ENCODE measurements around the gene TLX3. TPM values are rescaled to one million over a fixed set of nuclear protein-coding genes. Genes with fewer than 3 reads are reported as not detected.
A peak's percentile ranks its signal among the peaks of the same experiment; 100 is the strongest.
"Not testable (repeated sequence)": the region's sequence is repeated elsewhere in the genome, so short reads cannot be mapped to it uniquely, and the experiment has no call there.

Gene TLX3
- total RNA-seq, 2 experiments from 2014 or later, result not detected

DNA sequence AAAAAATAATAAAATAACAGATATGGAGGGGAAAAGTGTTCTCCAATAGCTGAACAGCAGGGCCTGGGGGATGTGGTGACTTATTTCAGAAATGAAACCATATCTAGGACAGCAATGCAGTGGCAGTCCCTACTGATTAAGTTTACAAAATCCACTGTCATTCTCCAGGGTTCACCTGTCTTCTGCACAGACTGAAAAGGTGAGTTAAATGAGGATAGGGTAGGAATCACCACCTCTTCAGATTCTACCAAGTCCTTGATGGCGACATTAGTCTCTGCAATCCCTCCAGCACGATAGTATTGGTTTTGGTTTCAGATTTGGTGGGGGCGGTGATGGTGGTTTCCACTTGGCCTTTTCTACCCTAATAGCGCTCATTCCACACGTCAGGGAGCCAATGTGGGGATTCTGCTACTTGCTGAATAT, 46.3 kb downstream of the TLX3 start:
- CTCF ChIA-PET, result interaction anchor here (2.0 to 2.7 kb wide), 2 partner anchors 13 to 34 kb away, joined by 5 to 13 read pairs; no protein-coding TSS in a partner anchor
- Mint-ChIP-seq H3K9me3 (ENCODE audit: low read depth) (no peaks in the 10 kb centered on the region), H3K27me3 (peaks cover 3% of the 10 kb centered on the region), H3K4me1 (peaks cover 22% of the 10 kb centered on the region), H3K27ac (peak overlapping the region; percentile 86), H3K4me3 (peak overlapping the region; percentile 73), H3K36me3 (no peaks in the 10 kb centered on the region)
- ATAC-seq, result peak; percentile 90
- peak; percentile 82 for DNase-seq

- CTCF ChIA-PET, result no interaction called here
- no peak for ATAC-seq
- Mint-ChIP-seq H3K27me3 (peaks cover 2% of the 10 kb centered on the region), H3K36me3 (no peaks in the 10 kb centered on the region), H3K4me1 (peaks cover 22% of the 10 kb centered on the region), H3K27ac (no peak overlapping the region), H3K4me3 (no peak overlapping the region), H3K9me3 (ENCODE audit: low read depth) (no peaks in the 10 kb centered on the region)
- DNase-seq, result no peak
These were observed 48.8 kb downstream of the TLX3 start for GRCh38 chr5:171357843-171358242.

- ATAC-seq; H3K36me3 Mint-ChIP-seq; H3K4me1 Mint-ChIP-seq; H3K27ac Mint-ChIP-seq; DNase-seq; H3K4me3 Mint-ChIP-seq; H3K9me3 Mint-ChIP-seq (ENCODE audit: low read depth); CTCF ChIA-PET: not testable (repeated sequence)
- peaks cover 20% of the 10 kb centered on the region for H3K27me3 Mint-ChIP-seq
These were observed 52.1 kb downstream of the TLX3 start for GRCh38 chr5:171361151-171361550.

Other genes starting within 250 kb of the TLX3 start
- 1,000 to 10,000 TPM; 1,230 to 1,897 TPM for gene NPM1, start 78.6 kb downstream of the TLX3 start, total RNA-seq
- not detected for gene FGF18, start 110.4 kb downstream of the TLX3 start, total RNA-seq